ENCODE measurements around the gene SQSTM1. TPM values are rescaled to one million over a fixed set of nuclear protein-coding genes. Genes with fewer than 3 reads are reported as not detected.

Gene SQSTM1
- total RNA-seq, 4 donors from 2014 or later, result 94.7 to 874 (median 439) TPM

- Histone ChIP-seq H3K4me3 (no peak overlapping the region), H3K27ac (no peak overlapping the region), H3K36me3 (no peaks in the 10 kb centered on the region), H3K27me3 (no peaks in the 10 kb centered on the region), H3K4me1 (peaks cover 0 to 9% of the 10 kb centered on the region in 2 donors), H3K9me3 (no peaks in the 10 kb centered on the region)
- no peak for DNase-seq
- intact Hi-C loops (cut with DNase I; ENCODE audit: low total_unique reads), result no loop called here
- TF ChIP-seq CTCF (IDR thresholded peaks at IDR 0.05), result no peak
- no peak for TF ChIP-seq POLR2A (IDR thresholded peaks at IDR 0.05)
Observed at GRCh38 chr5:179797741-179798140, 23.0 kb upstream of the SQSTM1 start.

GRCh38 chr5:179798144-179798770 is 22.4 kb upstream of the SQSTM1 start:
- H3K4me1 ChIP-seq, result peaks cover 0 to 9% of the 10 kb centered on the region in 2 donors
- intact Hi-C loops (cut with DNase I; ENCODE audit: low total_unique reads), result no loop called here
- H3K27ac ChIP-seq, result no peak overlapping the region
- no peak overlapping the region for H3K4me3 ChIP-seq
- no peaks in the 10 kb centered on the region for H3K9me3 ChIP-seq
- TF ChIP-seq POLR2A (IDR thresholded peaks at IDR 0.05) (no peak), CTCF (IDR thresholded peaks at IDR 0.05) (no peak)
- no peaks in the 10 kb centered on the region for H3K27me3 ChIP-seq
- no peaks in the 10 kb centered on the region for H3K36me3 ChIP-seq
- no peak for DNase-seq

GRCh38 chr5:179798771-179799643 is 21.7 kb upstream of the SQSTM1 start:
- Histone ChIP-seq H3K4me1 (peaks cover 0 to 9% of the 10 kb centered on the region in 2 donors), H3K27ac (no peak overlapping the region), H3K9me3 (no peaks in the 10 kb centered on the region), H3K4me3 (no peak overlapping the region), H3K27me3 (no peaks in the 10 kb centered on the region), H3K36me3 (no peaks in the 10 kb centered on the region)
- intact Hi-C loops (cut with DNase I; ENCODE audit: low total_unique reads), result no loop called here
- no peak for DNase-seq
- no peak for TF ChIP-seq CTCF (IDR thresholded peaks at IDR 0.05)
- no peak for TF ChIP-seq POLR2A (IDR thresholded peaks at IDR 0.05)

GRCh38 chr5:179799644-179799973 is 21.1 kb upstream of the SQSTM1 start:
- no peaks in the 10 kb centered on the region for H3K9me3 ChIP-seq
- peaks cover 0 to 11% of the 10 kb centered on the region in 2 donors for H3K4me1 ChIP-seq
- H3K4me3 ChIP-seq, result no peak overlapping the region
- DNase-seq, result no peak
- intact Hi-C loops (cut with DNase I; ENCODE audit: low total_unique reads), result no loop called here
- no peaks in the 10 kb centered on the region for H3K36me3 ChIP-seq
- H3K27ac ChIP-seq, result no peak overlapping the region
- TF ChIP-seq CTCF (IDR thresholded peaks at IDR 0.05), result no peak
- TF ChIP-seq POLR2A (IDR thresholded peaks at IDR 0.05), result no peak
- no peaks in the 10 kb centered on the region for H3K27me3 ChIP-seq

- Histone ChIP-seq H3K36me3 (no peaks in the 10 kb centered on the region), H3K4me3 (no peak overlapping the region), H3K9me3 (no peaks in the 10 kb centered on the region), H3K27me3 (no peaks in the 10 kb centered on the region), H3K4me1 (peaks cover 0 to 12% of the 10 kb centered on the region in 2 donors), H3K27ac (no peak overlapping the region)
- DNase-seq, result no peak
- intact Hi-C loops (cut with DNase I; ENCODE audit: low total_unique reads), result no loop called here
- TF ChIP-seq CTCF (IDR thresholded peaks at IDR 0.05), result no peak
- TF ChIP-seq POLR2A (IDR thresholded peaks at IDR 0.05), result no peak
Observed at GRCh38 chr5:179800071-179800695, 20.5 kb upstream of the SQSTM1 start.
